Caco-2 (cell line): ENCODE measurements around the gene TNFSF15. TPM values are rescaled to one million over a fixed set of nuclear protein-coding genes. Genes with fewer than 3 reads are reported as not detected.

ENCODE experiments used
- BruUV-seq: library from RNA; stranded (reverse); fragments of 400-500 nt; replicated peaks from 2 replicates; lab custom pipeline; 2021; lab: Mats Ljungman, UMichigan
- CTCF ChIA-PET: fragments of 300-600 bp; sonication (Branson Sonifier 250); formaldehyde crosslinking; loops from one replicate; lab custom pipeline; 2022; ENCODE audit warnings: antibody characterized with exemption; lab: Charles Lee
- POLR2A ChIA-PET: fragments of 300-600 bp; sonication (Branson Sonifier 250); formaldehyde crosslinking; loops from one replicate; lab custom pipeline; 2022; ENCODE audit warnings: antibody characterized with exemption; lab: Charles Lee
- DNase-seq, 2 experiments: peaks; one replicate each; pipeline versions ENCODE4 v3.0.0 to v3.0.0-alpha.2; 2020 to 2022
- H3K27me3 ChIP-seq: replicated peaks from 2 replicates; pipeline ENCODE4 v1.6.0; 2011; ENCODE audit warnings: low read length; ENCODE audit not compliant: control insufficient read depth, insufficient read depth
- H3K36me3 ChIP-seq: 2 replicates; pipeline ENCODE4 v1.5.1; 2011; ENCODE audit warnings: low read length; ENCODE audit not compliant: control insufficient read depth, insufficient read depth
- H3K4me1 ChIP-seq: fragments of 250-450 bp; sonication (Bioruptor Pico); 2 replicates; pipeline ENCODE4 v1.5.1; 2020; ENCODE audit warnings: mild to moderate bottlenecking
- H3K4me3 ChIP-seq: 2 replicates; pipeline ENCODE4 v1.5.1; 2011; ENCODE audit warnings: low read depth, mild to moderate bottlenecking, control low read depth, low read length
- H3K9me3 ChIP-seq: fragments of 250-450 bp; sonication (Bioruptor Pico); 2 replicates; pipeline ENCODE4 v1.5.1; 2020; ENCODE audit warnings: mild to moderate bottlenecking, moderate library complexity
- H3K27ac Mint-ChIP-seq: one replicate; pipeline ENCODE4 v1.8.0; 2022; ENCODE audit warnings: mixed read lengths; ENCODE audit not compliant: unreplicated experiment
- H3K27me3 Mint-ChIP-seq: one replicate; pipeline ENCODE4 v1.8.0; 2022; ENCODE audit warnings: mixed read lengths; ENCODE audit not compliant: insufficient read depth, unreplicated experiment
- H3K36me3 Mint-ChIP-seq: one replicate; pipeline ENCODE4 v1.8.0; 2022; ENCODE audit warnings: mild to moderate bottlenecking, mixed read lengths; ENCODE audit not compliant: insufficient read depth, unreplicated experiment
- H3K4me1 Mint-ChIP-seq: one replicate; pipeline ENCODE4 v1.8.0; 2022; ENCODE audit warnings: low read depth, mixed read lengths; ENCODE audit not compliant: unreplicated experiment
- H3K4me3 Mint-ChIP-seq: one replicate; pipeline ENCODE4 v1.8.0; 2022; ENCODE audit warnings: mild to moderate bottlenecking, moderate library complexity, mixed read lengths; ENCODE audit not compliant: unreplicated experiment
- H3K9me3 Mint-ChIP-seq: one replicate; pipeline ENCODE4 v1.8.0; 2022; ENCODE audit warnings: mixed read lengths; ENCODE audit not compliant: unreplicated experiment
- intact Hi-C: fragments of 100-400 bp; cut with micrococcal nuclease; formaldehyde crosslinking; loops from one replicate; pipeline ENCODE4 v1.10.0; 2022; ENCODE audit not compliant: unreplicated experiment
- total RNA-seq: library from RNA; stranded (reverse); gene quantifications from 2 replicates; pipeline ENCODE4 v1.2.3, GENCODE V29; 2022
- TF ChIP-seq, protein P1 (sequence below), 2 experiments: fragments of 200-600 bp in 1 of 2; IDR thresholded peaks; 1 replicate in 1 of 2; 2 replicates in 1 of 2; pipeline versions ENCODE4 v1.5.1 to v1.8.0; 2011 to 2022; ENCODE audit warnings: antibody characterized with exemption in 1 of 2, control low read depth in 1 of 2, inconsistent platforms in 1 of 2, low read depth in 1 of 2, low read length in 1 of 2, mild to moderate bottlenecking in 1 of 2, moderate library complexity in 1 of 2; ENCODE audit not compliant: insufficient read depth in 1 of 2, severe bottlenecking in 1 of 2, unreplicated experiment in 1 of 2

TNFSF15 gene
- total RNA-seq, 1 experiment from 2014 or later: 0.66 TPM

DNA sequence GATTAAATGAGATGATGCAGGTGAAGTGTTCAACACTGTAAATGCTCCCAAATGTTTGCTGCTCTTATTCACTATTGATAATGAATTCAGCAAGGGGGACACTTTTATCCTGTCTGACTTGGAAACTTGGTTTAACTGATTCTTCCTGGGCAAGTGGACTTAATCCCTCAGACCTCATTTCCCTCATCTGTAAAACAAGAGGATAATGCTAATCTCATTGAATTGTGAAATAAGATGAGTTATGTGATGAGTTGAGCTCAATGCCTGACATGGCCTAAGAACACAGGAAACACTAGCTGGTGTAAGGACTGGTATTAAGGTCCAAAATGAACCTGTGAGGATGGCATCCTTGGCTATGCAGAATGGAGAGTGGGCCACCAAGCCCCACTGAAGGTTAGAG lies 23.3 kb downstream of the TNFSF15 start:
- Histone ChIP-seq H3K9me3 (no peaks in the 10 kb centered on the region), H3K4me1 (no peaks in the 10 kb centered on the region), H3K36me3 (no peaks in the 10 kb centered on the region), H3K4me3 (no peak overlapping the region), H3K27me3 (no peaks in the 10 kb centered on the region)
- Mint-ChIP-seq H3K27me3 (peaks cover 3% of the 10 kb centered on the region), H3K4me3 (no peak overlapping the region), H3K4me1 (no peaks in the 10 kb centered on the region), H3K36me3 (peaks cover 5% of the 10 kb centered on the region), H3K9me3 (no peaks in the 10 kb centered on the region), H3K27ac (no peak overlapping the region)
- TF ChIP-seq, protein P1, sequence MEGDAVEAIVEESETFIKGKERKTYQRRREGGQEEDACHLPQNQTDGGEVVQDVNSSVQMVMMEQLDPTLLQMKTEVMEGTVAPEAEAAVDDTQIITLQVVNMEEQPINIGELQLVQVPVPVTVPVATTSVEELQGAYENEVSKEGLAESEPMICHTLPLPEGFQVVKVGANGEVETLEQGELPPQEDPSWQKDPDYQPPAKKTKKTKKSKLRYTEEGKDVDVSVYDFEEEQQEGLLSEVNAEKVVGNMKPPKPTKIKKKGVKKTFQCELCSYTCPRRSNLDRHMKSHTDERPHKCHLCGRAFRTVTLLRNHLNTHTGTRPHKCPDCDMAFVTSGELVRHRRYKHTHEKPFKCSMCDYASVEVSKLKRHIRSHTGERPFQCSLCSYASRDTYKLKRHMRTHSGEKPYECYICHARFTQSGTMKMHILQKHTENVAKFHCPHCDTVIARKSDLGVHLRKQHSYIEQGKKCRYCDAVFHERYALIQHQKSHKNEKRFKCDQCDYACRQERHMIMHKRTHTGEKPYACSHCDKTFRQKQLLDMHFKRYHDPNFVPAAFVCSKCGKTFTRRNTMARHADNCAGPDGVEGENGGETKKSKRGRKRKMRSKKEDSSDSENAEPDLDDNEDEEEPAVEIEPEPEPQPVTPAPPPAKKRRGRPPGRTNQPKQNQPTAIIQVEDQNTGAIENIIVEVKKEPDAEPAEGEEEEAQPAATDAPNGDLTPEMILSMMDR (IDR thresholded peaks at IDR 0.05; ENCODE audit: insufficient read depth in 1 of 2, low read depth in 1 of 2, low read length in 1 of 2, severe bottlenecking in 1 of 2, unreplicated experiment in 1 of 2): no peak
- intact Hi-C loops: no loop called here
- no peak for DNase-seq
- CTCF ChIA-PET: interaction anchor here (1.4 kb wide), 1 partner anchor 124 kb away, joined by 3 read pairs; no protein-coding TSS in a partner anchor
- POLR2A ChIA-PET: no interaction called here
- no TSS peak for BruUV-seq

GRCh38 chr9:114779352-114779845 lies 26.4 kb downstream of the TNFSF15 start:
- intact Hi-C loops: no loop called here
- CTCF ChIA-PET: no interaction called here
- no TSS peak for BruUV-seq
- POLR2A ChIA-PET: no interaction called here
- no peaks in the 10 kb centered on the region; the same call in 1 of the 2 replicates for H3K27me3 ChIP-seq
- H3K4me3 ChIP-seq: no peak overlapping the region
- no peak overlapping the region for H3K27ac Mint-ChIP-seq
- no peak overlapping the region for H3K4me3 Mint-ChIP-seq
- TF ChIP-seq, protein P1 (IDR thresholded peaks at IDR 0.05; ENCODE audit: insufficient read depth in 1 of 2, low read depth in 1 of 2, low read length in 1 of 2, severe bottlenecking in 1 of 2, unreplicated experiment in 1 of 2): no peak
- H3K9me3 Mint-ChIP-seq: no peaks in the 10 kb centered on the region
- DNase-seq: no peak
- no peaks in the 10 kb centered on the region for H3K4me1 Mint-ChIP-seq
- no peaks in the 10 kb centered on the region for H3K36me3 Mint-ChIP-seq
- no peaks in the 10 kb centered on the region for H3K9me3 ChIP-seq
- H3K4me1 ChIP-seq: no peaks in the 10 kb centered on the region
- H3K36me3 ChIP-seq: no peaks in the 10 kb centered on the region
- H3K27me3 Mint-ChIP-seq: peaks cover 5% of the 10 kb centered on the region

GRCh38 chr9:114777821-114778609 lies 27.8 kb downstream of the TNFSF15 start:
- no TSS peak for BruUV-seq
- Histone ChIP-seq H3K4me3 (no peak overlapping the region), H3K36me3 (no peaks in the 10 kb centered on the region), H3K27me3 (no peaks in the 10 kb centered on the region; the same call in 1 of the 2 replicates), H3K9me3 (no peaks in the 10 kb centered on the region), H3K4me1 (no peaks in the 10 kb centered on the region)
- Mint-ChIP-seq H3K9me3 (no peaks in the 10 kb centered on the region), H3K4me3 (no peak overlapping the region), H3K27me3 (peaks cover 5% of the 10 kb centered on the region), H3K27ac (no peak overlapping the region), H3K4me1 (no peaks in the 10 kb centered on the region), H3K36me3 (no peaks in the 10 kb centered on the region)
- intact Hi-C loops: no loop called here
- no peak for DNase-seq
- POLR2A ChIA-PET: no interaction called here
- TF ChIP-seq, protein P1 (IDR thresholded peaks at IDR 0.05; ENCODE audit: insufficient read depth in 1 of 2, low read depth in 1 of 2, low read length in 1 of 2, severe bottlenecking in 1 of 2, unreplicated experiment in 1 of 2): no peak
- CTCF ChIA-PET: no interaction called here
